SH-SY5Y (cell line): ENCODE measurements around the gene ZNF91.

Experiments
- GATA2 ChIP-seq: IDR thresholded peaks from 2 replicates; pipeline ENCODE4 v1.6.1; 2011; ENCODE audit warnings: mild to moderate bottlenecking, low read depth, low read length
- GATA3 ChIP-seq: IDR thresholded peaks from 2 replicates; pipeline ENCODE4 v1.6.1; 2011; ENCODE audit warnings: low read depth, mild to moderate bottlenecking, low read length, moderate library complexity

Gene ZNF91

GRCh38 chr19:23309926-23310325 is 85.3 kb downstream of the ZNF91 start:
- no peak for TF ChIP-seq GATA3
- TF ChIP-seq GATA2, result no peak

DNA sequence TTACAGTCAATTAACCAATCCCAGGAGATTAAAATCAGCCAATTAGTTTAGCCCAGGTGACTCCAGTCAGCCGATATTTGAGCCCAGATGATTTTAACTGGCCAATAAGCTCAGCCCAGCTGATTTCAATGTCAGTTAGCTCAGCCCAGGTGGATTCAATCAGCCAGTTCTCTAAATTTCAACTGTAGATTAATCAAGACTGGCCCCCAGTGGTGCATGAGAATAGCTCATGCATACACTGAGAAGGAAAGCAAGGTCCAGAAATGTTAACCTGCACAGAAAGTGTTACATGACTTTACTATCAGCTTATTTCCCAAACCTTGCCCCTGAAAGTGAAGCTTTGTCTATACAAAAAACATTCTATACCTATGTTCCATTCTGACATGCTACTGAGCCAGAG is 89.7 kb downstream of the ZNF91 start:
- TF ChIP-seq GATA2, result no peak
- no peak for TF ChIP-seq GATA3

GRCh38 chr19:23304238-23304637 is 91.0 kb downstream of the ZNF91 start:
- no peak for TF ChIP-seq GATA2
- no peak for TF ChIP-seq GATA3

DNA sequence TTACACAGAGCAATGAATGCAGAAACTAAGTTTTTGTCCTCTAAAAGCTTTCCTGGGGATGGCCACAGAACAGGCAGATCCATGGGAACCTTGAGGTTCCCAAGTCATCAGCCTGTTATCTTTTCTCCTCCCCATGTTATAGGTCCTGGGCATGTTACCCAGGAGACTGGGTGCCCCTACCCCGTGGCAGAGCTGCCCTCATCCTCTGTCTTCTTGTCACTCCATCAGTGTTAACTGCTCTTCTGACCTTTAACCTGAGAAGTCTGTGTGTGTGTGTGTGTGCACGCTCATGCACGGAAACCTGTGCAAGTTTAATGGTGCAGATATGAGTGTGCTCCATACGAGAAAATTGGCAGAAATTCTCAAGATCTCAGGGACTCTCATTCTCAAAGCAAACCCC is 101.1 kb downstream of the ZNF91 start:
- TF ChIP-seq GATA3 (no peak), GATA2 (no peak)
